H9 (cell line): Measurements from ENCODE around the gene RALY. TPM values are rescaled to one million over a fixed set of nuclear protein-coding genes. Genes with fewer than 3 reads are reported as not detected.

Source experiments
- DNase-seq: peaks from one replicate; pipeline ENCODE4 v3.0.0-alpha.2; 2017
- H2AFZ ChIP-seq: one replicate; pipeline ENCODE4 v1.6.1; 2013; ENCODE audit warnings: mild to moderate bottlenecking, low read length, control low read depth, moderate library complexity
- H2AK5ac ChIP-seq: 2 replicates; pipeline ENCODE4 v1.6.1; 2013; ENCODE audit warnings: low read length, control low read depth, mixed read lengths; ENCODE audit not compliant: insufficient read length
- H2BK120ac ChIP-seq: one replicate; pipeline ENCODE4 v1.6.1; 2013; ENCODE audit warnings: low read depth, mild to moderate bottlenecking, low read length, control low read depth, inconsistent platforms; ENCODE audit not compliant: poor library complexity, severe bottlenecking
- H2BK12ac ChIP-seq: 2 replicates; pipeline ENCODE4 v1.6.1; 2013; ENCODE audit warnings: low read length, control low read depth, mixed read lengths, low read depth; ENCODE audit not compliant: insufficient read length
- H2BK15ac ChIP-seq: 2 replicates; pipeline ENCODE4 v1.6.1; 2013; ENCODE audit warnings: low read depth, low read length, control low read depth
- H2BK20ac ChIP-seq: one replicate; pipeline ENCODE4 v1.6.1; 2013; ENCODE audit warnings: low read depth, mild to moderate bottlenecking, low read length, control low read depth, inconsistent platforms; ENCODE audit not compliant: poor library complexity, severe bottlenecking
- H2BK5ac ChIP-seq: 2 replicates; pipeline ENCODE4 v1.6.1; 2013; ENCODE audit warnings: low read length, control low read depth, mixed read lengths; ENCODE audit not compliant: insufficient read length
- H3K14ac ChIP-seq: 2 replicates; pipeline ENCODE4 v1.6.1; 2013; ENCODE audit warnings: low read length, control low read depth; ENCODE audit not compliant: insufficient read depth
- H3K18ac ChIP-seq: 2 replicates; pipeline ENCODE4 v1.6.1; 2013; ENCODE audit warnings: low read depth, mild to moderate bottlenecking, mixed read lengths, low read length, control low read depth; ENCODE audit not compliant: insufficient read length
- H3K23ac ChIP-seq: 2 replicates; pipeline ENCODE4 v1.6.1; 2013; ENCODE audit warnings: low read length, control low read depth, mixed read lengths, low read depth; ENCODE audit not compliant: insufficient read length
- H3K23me2 ChIP-seq: 2 replicates; pipeline ENCODE4 v1.6.1; 2013; ENCODE audit warnings: low read depth, mild to moderate bottlenecking, mixed read lengths, low read length, control low read depth; ENCODE audit not compliant: insufficient read length, poor library complexity, severe bottlenecking
- H3K27ac ChIP-seq: 2 replicates; pipeline ENCODE4 v1.5.1; 2013; ENCODE audit warnings: low read length, control low read depth, mixed read lengths, low read depth; ENCODE audit not compliant: insufficient read length
- H3K27me3 ChIP-seq: 2 replicates; pipeline ENCODE4 v1.6.1; 2013; ENCODE audit warnings: low read length, control low read depth, inconsistent platforms; ENCODE audit not compliant: insufficient read depth
- H3K4ac ChIP-seq: 2 replicates; pipeline ENCODE4 v1.6.1; 2013; ENCODE audit warnings: low read depth, mild to moderate bottlenecking, control low read depth, inconsistent platforms, low read length, moderate library complexity
- H3K4me1 ChIP-seq: 2 replicates; pipeline ENCODE4 v1.6.1; 2013; ENCODE audit warnings: low read length, control low read depth, inconsistent platforms; ENCODE audit not compliant: insufficient read depth
- H3K4me2 ChIP-seq: 2 replicates; pipeline ENCODE4 v1.6.1; 2013; ENCODE audit warnings: low read length, control low read depth, mixed read lengths; ENCODE audit not compliant: insufficient read length, insufficient read depth
- H3K56ac ChIP-seq: 2 replicates; pipeline ENCODE4 v1.6.1; 2013; ENCODE audit warnings: low read depth, mild to moderate bottlenecking, mixed read lengths, low read length, control low read depth; ENCODE audit not compliant: insufficient read length
- H3K79me1 ChIP-seq: 2 replicates; pipeline ENCODE4 v1.6.1; 2013; ENCODE audit warnings: low read depth, mild to moderate bottlenecking, moderate library complexity, low read length, control low read depth, inconsistent platforms; ENCODE audit not compliant: insufficient read depth, poor library complexity, severe bottlenecking
- H3K79me2 ChIP-seq: 2 replicates; pipeline ENCODE4 v1.6.1; 2013; ENCODE audit warnings: low read length, control low read depth, inconsistent platforms; ENCODE audit not compliant: insufficient read depth
- H3K9ac ChIP-seq: 2 replicates; pipeline ENCODE4 v1.6.1; 2013; ENCODE audit warnings: low read length, control low read depth, mixed read lengths; ENCODE audit not compliant: insufficient read length; ENCODE audit errors: extremely low read depth
- H3K9me3 ChIP-seq: one replicate; pipeline ENCODE4 v1.6.1; 2013; ENCODE audit warnings: low read depth, low read length, inconsistent platforms; ENCODE audit not compliant: control insufficient read depth
- H3T11ph ChIP-seq: one replicate; pipeline ENCODE4 v1.6.1; 2013; ENCODE audit warnings: mild to moderate bottlenecking, low read length, control low read depth, inconsistent platforms
- H4K20me1 ChIP-seq: one replicate; pipeline ENCODE4 v1.6.1; 2013; ENCODE audit not compliant: control insufficient read depth, insufficient read length, insufficient read depth
- H4K5ac ChIP-seq: 2 replicates; pipeline ENCODE4 v1.6.1; 2013; ENCODE audit warnings: low read depth, mild to moderate bottlenecking, mixed read lengths, low read length, control low read depth; ENCODE audit not compliant: insufficient read length
- H4K8ac ChIP-seq: replicated peaks from 2 replicates; pipeline ENCODE4 v1.6.1; 2013; ENCODE audit warnings: low read length, control low read depth, mixed read lengths, low read depth; ENCODE audit not compliant: insufficient read length
- H4K91ac ChIP-seq: 2 replicates; pipeline ENCODE4 v1.6.1; 2013; ENCODE audit warnings: low read depth, mild to moderate bottlenecking, moderate library complexity, mixed read lengths, low read length, control low read depth; ENCODE audit not compliant: insufficient read length
- H3K27ac Mint-ChIP-seq, 3 experiments: 2 replicates in 2 of 3; 3 replicates in 1 of 3; pipeline ENCODE4 v1.8.0; 2020 to 2021; ENCODE audit warnings: mixed read lengths in 3 of 3, mild to moderate bottlenecking in 1 of 3, moderate library complexity in 1 of 3
- H3K27me3 Mint-ChIP-seq: 2 replicates; pipeline ENCODE4 v1.8.0; 2021; ENCODE audit warnings: low read depth, mild to moderate bottlenecking, moderate library complexity, mixed read lengths
- H3K36me3 Mint-ChIP-seq, 3 experiments: 2 replicates in 2 of 3; 3 replicates in 1 of 3; pipeline ENCODE4 v1.8.0; 2020 to 2021; ENCODE audit warnings: low read depth in 3 of 3, mixed read lengths in 3 of 3; ENCODE audit not compliant: insufficient read depth in 1 of 3
- H3K4me1 Mint-ChIP-seq, 2 experiments: 2 replicates each; pipeline ENCODE4 v1.8.0; 2020; ENCODE audit warnings: mixed read lengths in 2 of 2
- H3K4me3 Mint-ChIP-seq, 2 experiments: 2 replicates in 1 of 2; 3 replicates in 1 of 2; pipeline ENCODE4 v1.8.0; 2020 to 2021; ENCODE audit warnings: mild to moderate bottlenecking in 2 of 2, mixed read lengths in 2 of 2, moderate library complexity in 1 of 2
- H3K9me3 Mint-ChIP-seq, 2 experiments: 2 replicates in 1 of 2; 3 replicates in 1 of 2; pipeline ENCODE4 v1.8.0; 2020; ENCODE audit warnings: mild to moderate bottlenecking in 2 of 2, mixed read lengths in 2 of 2, moderate library complexity in 1 of 2
- WGBS: extraction: QIAGEN DNeasy Blood & Tissue Kit; methylation state at CpG from one replicate; pipeline ENCODE4 v1.1.7; 2013; ENCODE audit warnings: missing lambda C conversion rate, low lambda C conversion rate, mixed read lengths; ENCODE audit not compliant: insufficient read length; ENCODE audit errors: extremely low coverage; 5-methylcytosine and 5-hydroxymethylcytosine counted together
- total RNA-seq: library from RNA; stranded (reverse); gene quantifications from 2 replicates; pipeline ENCODE4 v1.2.1, GENCODE V29; 2021
- TF ChIP-seq, protein P1 (sequence below): fragments of 200-600 bp; sonication (generic); conservative IDR thresholded peaks from 3 replicates; pipeline ENCODE4 v1.8.0; 2021; ENCODE audit warnings: antibody characterized with exemption, mild to moderate bottlenecking

Gene RALY
- total RNA-seq, 1 experiment from 2014 or later = 199 TPM

DNA sequence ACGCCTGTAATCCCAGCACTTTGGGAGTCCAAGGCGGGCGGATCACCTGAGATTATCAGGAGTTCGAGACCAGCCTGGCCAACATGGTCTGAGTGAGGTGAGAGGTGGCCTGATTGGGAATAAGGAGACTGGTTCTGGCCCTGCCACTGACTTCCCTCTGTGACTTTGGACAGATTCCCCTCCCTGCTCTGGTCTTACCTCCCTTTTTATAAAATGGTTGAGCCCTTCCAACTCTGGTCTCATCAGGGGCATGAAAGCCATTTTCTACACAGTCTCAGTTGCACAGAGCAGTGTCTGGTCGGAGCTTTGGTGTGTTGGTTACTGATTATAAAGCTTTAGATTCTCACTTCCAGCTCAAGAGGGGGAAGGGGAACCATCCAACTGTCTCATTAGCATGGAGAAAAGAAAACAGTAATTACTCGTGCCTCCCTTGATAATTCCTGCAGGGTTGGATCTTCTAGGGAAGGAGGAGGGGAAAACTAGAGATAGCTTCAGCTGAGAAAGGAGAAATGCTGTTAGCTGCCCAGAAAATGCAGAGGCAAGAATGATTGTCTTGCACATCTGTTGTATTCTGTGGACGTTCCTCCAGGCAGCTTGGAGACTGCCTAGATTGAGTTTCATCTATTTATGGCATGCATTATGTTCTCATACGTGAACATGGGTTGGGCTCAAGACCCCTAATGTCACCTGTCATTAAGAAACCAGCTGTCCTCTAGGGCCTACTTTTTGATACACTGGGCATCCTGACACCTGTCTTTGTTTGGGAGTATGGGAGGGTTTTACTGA, 30.4 kb downstream of the RALY start:
- no peaks in the 10 kb centered on the region for H3K23me2 ChIP-seq
- peak overlapping the region; percentile 1 to 93 (median 28); a peak in 6 of 7 replicates for H3K27ac Mint-ChIP-seq

More for the DNA sequence above, 30.4 kb downstream of the RALY start:
- Histone ChIP-seq H4K91ac (no peak overlapping the region), H3K27me3 (no peaks in the 10 kb centered on the region), H4K20me1 (no peaks in the 10 kb centered on the region), H2AK5ac (no peak overlapping the region), H3K14ac (no peak overlapping the region), H2BK20ac (no peak overlapping the region), H3K9me3 (no peaks in the 10 kb centered on the region), H3K79me2 (peaks cover 16% of the 10 kb centered on the region; the same call in 1 of the 2 replicates), H3K23ac (no peak overlapping the region), H3K9ac (no peak overlapping the region), H2BK120ac (no peak overlapping the region), H2BK15ac (no peak overlapping the region), H2BK5ac (no peak overlapping the region), H3K18ac (no peak overlapping the region), H3K27ac (no peak overlapping the region), H3K56ac (no peak overlapping the region), H2AFZ (no peak overlapping the region), H3K79me1 (peaks cover 5% of the 10 kb centered on the region), H3K4me2 (no peak overlapping the region), H3K4me1 (peaks cover 10% of the 10 kb centered on the region), H3K4ac (no peak overlapping the region), H2BK12ac (no peak overlapping the region), H3T11ph (no peak overlapping the region), H4K5ac (no peak overlapping the region), H4K8ac (no peak overlapping the region)
- Mint-ChIP-seq H3K4me1 (peaks cover 45 to 48% of the 10 kb centered on the region in 2 experiments), H3K4me3 (no peak overlapping the region), H3K9me3 (no peaks in the 10 kb centered on the region; a peak in 1 of 5 replicates), H3K36me3 (peaks cover 6 to 8% (median 7%) of the 10 kb centered on the region in 3 experiments), H3K27me3 (no peaks in the 10 kb centered on the region)
- no peak for DNase-seq
- TF ChIP-seq, protein P1, sequence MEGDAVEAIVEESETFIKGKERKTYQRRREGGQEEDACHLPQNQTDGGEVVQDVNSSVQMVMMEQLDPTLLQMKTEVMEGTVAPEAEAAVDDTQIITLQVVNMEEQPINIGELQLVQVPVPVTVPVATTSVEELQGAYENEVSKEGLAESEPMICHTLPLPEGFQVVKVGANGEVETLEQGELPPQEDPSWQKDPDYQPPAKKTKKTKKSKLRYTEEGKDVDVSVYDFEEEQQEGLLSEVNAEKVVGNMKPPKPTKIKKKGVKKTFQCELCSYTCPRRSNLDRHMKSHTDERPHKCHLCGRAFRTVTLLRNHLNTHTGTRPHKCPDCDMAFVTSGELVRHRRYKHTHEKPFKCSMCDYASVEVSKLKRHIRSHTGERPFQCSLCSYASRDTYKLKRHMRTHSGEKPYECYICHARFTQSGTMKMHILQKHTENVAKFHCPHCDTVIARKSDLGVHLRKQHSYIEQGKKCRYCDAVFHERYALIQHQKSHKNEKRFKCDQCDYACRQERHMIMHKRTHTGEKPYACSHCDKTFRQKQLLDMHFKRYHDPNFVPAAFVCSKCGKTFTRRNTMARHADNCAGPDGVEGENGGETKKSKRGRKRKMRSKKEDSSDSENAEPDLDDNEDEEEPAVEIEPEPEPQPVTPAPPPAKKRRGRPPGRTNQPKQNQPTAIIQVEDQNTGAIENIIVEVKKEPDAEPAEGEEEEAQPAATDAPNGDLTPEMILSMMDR = no peak
- WGBS = no CpG with 5 or more reads among the region's 8 CpGs
